ENCODE results near the gene MPPED2.

MPPED2 gene

GRCh38 chr11:30457087-30457486 lies 129.1 kb downstream of the MPPED2 start:
- H3K9me3 ChIP-seq: no peaks in the 10 kb centered on the region
- TF ChIP-seq, protein P1, sequence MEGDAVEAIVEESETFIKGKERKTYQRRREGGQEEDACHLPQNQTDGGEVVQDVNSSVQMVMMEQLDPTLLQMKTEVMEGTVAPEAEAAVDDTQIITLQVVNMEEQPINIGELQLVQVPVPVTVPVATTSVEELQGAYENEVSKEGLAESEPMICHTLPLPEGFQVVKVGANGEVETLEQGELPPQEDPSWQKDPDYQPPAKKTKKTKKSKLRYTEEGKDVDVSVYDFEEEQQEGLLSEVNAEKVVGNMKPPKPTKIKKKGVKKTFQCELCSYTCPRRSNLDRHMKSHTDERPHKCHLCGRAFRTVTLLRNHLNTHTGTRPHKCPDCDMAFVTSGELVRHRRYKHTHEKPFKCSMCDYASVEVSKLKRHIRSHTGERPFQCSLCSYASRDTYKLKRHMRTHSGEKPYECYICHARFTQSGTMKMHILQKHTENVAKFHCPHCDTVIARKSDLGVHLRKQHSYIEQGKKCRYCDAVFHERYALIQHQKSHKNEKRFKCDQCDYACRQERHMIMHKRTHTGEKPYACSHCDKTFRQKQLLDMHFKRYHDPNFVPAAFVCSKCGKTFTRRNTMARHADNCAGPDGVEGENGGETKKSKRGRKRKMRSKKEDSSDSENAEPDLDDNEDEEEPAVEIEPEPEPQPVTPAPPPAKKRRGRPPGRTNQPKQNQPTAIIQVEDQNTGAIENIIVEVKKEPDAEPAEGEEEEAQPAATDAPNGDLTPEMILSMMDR (IDR thresholded peaks at IDR 0.05): no peak

GRCh38 chr11:30455025-30455424 lies 131.1 kb downstream of the MPPED2 start:
- TF ChIP-seq, protein P1 (IDR thresholded peaks at IDR 0.05): no peak
- Histone ChIP-seq H3K9me3 (no peaks in the 10 kb centered on the region), H3K27ac (no peak overlapping the region), H3K27me3 (no peaks in the 10 kb centered on the region), H3K4me1 (ENCODE audit: control insufficient read depth in 1 of 2, insufficient read depth in 1 of 2, low read depth in 1 of 2, low read length in 1 of 2) (no peaks in the 10 kb centered on the region), H3K4me3 (ENCODE audit: low read depth in 1 of 2, low read length in 1 of 2) (no peak overlapping the region), H3K36me3 (no peaks in the 10 kb centered on the region)

More at GRCh38 chr11:30457087-30457486, 129.1 kb downstream of the MPPED2 start:
- Histone ChIP-seq H3K27ac (no peak overlapping the region), H3K27me3 (no peaks in the 10 kb centered on the region), H3K4me3 (ENCODE audit: low read depth in 1 of 2, low read length in 1 of 2) (no peak overlapping the region), H3K4me1 (ENCODE audit: control insufficient read depth in 1 of 2, insufficient read depth in 1 of 2, low read depth in 1 of 2, low read length in 1 of 2) (no peaks in the 10 kb centered on the region), H3K36me3 (no peaks in the 10 kb centered on the region)

DNA sequence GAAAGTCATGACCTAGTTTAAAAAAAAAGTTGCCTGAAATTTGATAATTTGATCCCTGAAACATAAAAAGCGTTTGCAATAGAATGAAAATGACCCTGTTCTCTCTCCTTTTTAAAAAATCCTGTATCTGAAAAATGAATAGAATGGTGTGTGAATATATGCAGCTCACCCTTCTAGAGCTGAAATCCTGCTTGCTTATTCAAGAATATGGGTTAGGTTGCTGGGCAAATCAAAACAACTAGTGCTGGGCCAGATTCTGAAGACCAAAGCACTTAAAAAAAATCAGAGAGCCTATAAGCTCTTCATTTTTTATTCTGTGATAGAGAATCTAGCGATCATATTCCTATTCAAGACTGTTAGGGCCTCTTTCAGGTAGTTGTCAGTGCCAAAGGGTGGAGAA lies 131.6 kb downstream of the MPPED2 start:
- no peak overlapping the region for H3K27ac ChIP-seq
- no peaks in the 10 kb centered on the region for H3K9me3 ChIP-seq
- H3K36me3 ChIP-seq: no peaks in the 10 kb centered on the region
- no peaks in the 10 kb centered on the region for H3K4me1 ChIP-seq (ENCODE audit: control insufficient read depth in 1 of 2, insufficient read depth in 1 of 2, low read depth in 1 of 2, low read length in 1 of 2)
- no peak overlapping the region for H3K4me3 ChIP-seq (ENCODE audit: low read depth in 1 of 2, low read length in 1 of 2)
- TF ChIP-seq, protein P1 (IDR thresholded peaks at IDR 0.05): no peak
- no peaks in the 10 kb centered on the region for H3K27me3 ChIP-seq

DNA sequence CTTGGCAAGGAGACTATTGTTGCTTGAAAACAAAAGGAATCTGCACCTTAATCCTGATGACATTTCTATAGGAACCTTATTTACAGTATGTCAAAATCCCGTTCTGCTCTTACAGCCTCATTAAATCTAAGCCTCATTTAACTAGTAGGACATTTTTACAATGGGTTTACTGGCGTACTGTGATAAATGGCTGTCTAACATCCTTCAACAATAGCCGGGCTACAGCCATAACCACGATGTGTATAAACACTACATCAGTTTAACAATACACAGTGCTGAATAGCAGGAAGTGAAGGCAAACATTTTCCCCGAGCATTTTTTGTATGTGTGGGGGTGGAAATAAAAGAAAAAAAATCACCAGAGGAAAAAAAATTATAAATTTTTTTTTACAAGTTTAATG lies 132.0 kb downstream of the MPPED2 start:
- no peaks in the 10 kb centered on the region for H3K4me1 ChIP-seq (ENCODE audit: control insufficient read depth in 1 of 2, insufficient read depth in 1 of 2, low read depth in 1 of 2, low read length in 1 of 2)
- TF ChIP-seq, protein P1 (IDR thresholded peaks at IDR 0.05): no peak
- no peaks in the 10 kb centered on the region for H3K27me3 ChIP-seq
- H3K4me3 ChIP-seq (ENCODE audit: low read depth in 1 of 2, low read length in 1 of 2): no peak overlapping the region
- no peaks in the 10 kb centered on the region for H3K9me3 ChIP-seq
- H3K27ac ChIP-seq: no peak overlapping the region
- no peaks in the 10 kb centered on the region for H3K36me3 ChIP-seq

GRCh38 chr11:30453705-30454104 lies 132.4 kb downstream of the MPPED2 start:
- Histone ChIP-seq H3K4me3 (ENCODE audit: low read depth in 1 of 2, low read length in 1 of 2) (no peak overlapping the region), H3K27ac (no peak overlapping the region), H3K36me3 (no peaks in the 10 kb centered on the region), H3K27me3 (no peaks in the 10 kb centered on the region), H3K9me3 (no peaks in the 10 kb centered on the region), H3K4me1 (ENCODE audit: control insufficient read depth in 1 of 2, insufficient read depth in 1 of 2, low read depth in 1 of 2, low read length in 1 of 2) (no peaks in the 10 kb centered on the region)
- TF ChIP-seq, protein P1 (IDR thresholded peaks at IDR 0.05): no peak

- no peak overlapping the region for H3K4me3 ChIP-seq (ENCODE audit: low read depth in 1 of 2, low read length in 1 of 2)
- no peaks in the 10 kb centered on the region for H3K4me1 ChIP-seq (ENCODE audit: control insufficient read depth in 1 of 2, insufficient read depth in 1 of 2, low read depth in 1 of 2, low read length in 1 of 2)
- no peaks in the 10 kb centered on the region for H3K27me3 ChIP-seq
- no peak overlapping the region for H3K27ac ChIP-seq
- H3K36me3 ChIP-seq: no peaks in the 10 kb centered on the region
- no peaks in the 10 kb centered on the region for H3K9me3 ChIP-seq
- TF ChIP-seq, protein P1 (IDR thresholded peaks at IDR 0.05): no peak
Measured at GRCh38 chr11:30452842-30453241, 133.3 kb downstream of the MPPED2 start.

All from neutrophil (primary cell).